Measurements from ENCODE around the gene ZNF783. TPM values are rescaled to one million over a fixed set of nuclear protein-coding genes. Genes with fewer than 3 reads are reported as not detected.
"Not testable (repeated sequence)": the region's sequence is repeated elsewhere in the genome, so short reads cannot be mapped to it uniquely, and the experiment has no call there.

ZNF783 gene
- total and polyA plus RNA-seq, 12 donors = 2.5 to 6.1 (median 3.3) TPM

DNA sequence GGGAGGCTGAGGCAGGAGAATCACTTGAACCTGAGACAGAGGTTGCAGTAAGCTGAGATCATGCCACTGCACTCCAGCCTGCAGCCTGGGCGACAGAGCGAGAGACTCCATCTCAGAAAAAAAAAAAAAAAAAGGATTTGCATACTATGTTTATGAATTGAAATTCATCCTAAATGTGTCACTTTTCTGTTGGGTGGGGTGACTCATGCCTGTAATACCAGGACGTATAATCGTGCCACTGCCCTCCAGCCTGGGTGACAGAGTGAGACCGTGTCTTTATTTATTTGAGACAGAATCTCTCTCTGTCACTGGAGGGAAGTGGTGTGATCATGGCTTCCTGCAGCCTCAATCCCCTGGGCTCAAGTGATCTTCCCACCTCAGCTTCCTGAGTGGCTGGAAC is 16.8 kb upstream of the ZNF783 start:
- DNase-seq (no peak), ATAC-seq (no peak)
- H3K4me1 ChIP-seq = peaks cover 7 to 17% (median 12%) of the 10 kb centered on the region in 9 donors
- H3K27ac ChIP-seq = no peak overlapping the region
- intact Hi-C loops (cut with DNase I) = no loop called here
- TF ChIP-seq, protein P1, sequence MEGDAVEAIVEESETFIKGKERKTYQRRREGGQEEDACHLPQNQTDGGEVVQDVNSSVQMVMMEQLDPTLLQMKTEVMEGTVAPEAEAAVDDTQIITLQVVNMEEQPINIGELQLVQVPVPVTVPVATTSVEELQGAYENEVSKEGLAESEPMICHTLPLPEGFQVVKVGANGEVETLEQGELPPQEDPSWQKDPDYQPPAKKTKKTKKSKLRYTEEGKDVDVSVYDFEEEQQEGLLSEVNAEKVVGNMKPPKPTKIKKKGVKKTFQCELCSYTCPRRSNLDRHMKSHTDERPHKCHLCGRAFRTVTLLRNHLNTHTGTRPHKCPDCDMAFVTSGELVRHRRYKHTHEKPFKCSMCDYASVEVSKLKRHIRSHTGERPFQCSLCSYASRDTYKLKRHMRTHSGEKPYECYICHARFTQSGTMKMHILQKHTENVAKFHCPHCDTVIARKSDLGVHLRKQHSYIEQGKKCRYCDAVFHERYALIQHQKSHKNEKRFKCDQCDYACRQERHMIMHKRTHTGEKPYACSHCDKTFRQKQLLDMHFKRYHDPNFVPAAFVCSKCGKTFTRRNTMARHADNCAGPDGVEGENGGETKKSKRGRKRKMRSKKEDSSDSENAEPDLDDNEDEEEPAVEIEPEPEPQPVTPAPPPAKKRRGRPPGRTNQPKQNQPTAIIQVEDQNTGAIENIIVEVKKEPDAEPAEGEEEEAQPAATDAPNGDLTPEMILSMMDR (IDR thresholded peaks at IDR 0.05) = no peak
- H3K36me3 ChIP-seq = peaks cover 0 to 12% (median 0%) of the 10 kb centered on the region in 9 donors
- H3K9me3 ChIP-seq = peaks cover 0 to 15% (median 4%) of the 10 kb centered on the region in 11 donors
- no peaks in the 10 kb centered on the region for H3K27me3 ChIP-seq
- 78 to 79% methylated on average over 5 of the region's 5 CpGs for WGBS, 2 donors
- no peak overlapping the region for H3K4me3 ChIP-seq

GRCh38 chr7:149245744-149246143 is 16.3 kb upstream of the ZNF783 start:
- intact Hi-C loops (cut with DNase I) = no loop called here

GRCh38 chr7:149248777-149249176 is 13.2 kb upstream of the ZNF783 start:
- no peak for ATAC-seq
- Histone ChIP-seq H3K4me1 (peaks cover 0 to 6% (median 0%) of the 10 kb centered on the region in 9 donors), H3K27me3 (no peaks in the 10 kb centered on the region), H3K4me3 (no peak overlapping the region), H3K9me3 (no peaks in the 10 kb centered on the region), H3K36me3 (peaks cover 0 to 47% (median 22%) of the 10 kb centered on the region in 9 donors), H3K27ac (no peak overlapping the region)
- no peak for DNase-seq
- WGBS, 2 donors = 80 to 81% methylated on average over 3 of the region's 3 CpGs
- TF ChIP-seq, protein P1 (IDR thresholded peaks at IDR 0.05) = no peak
- intact Hi-C loops (cut with DNase I) = no loop called here

More at GRCh38 chr7:149245744-149246143, 16.3 kb upstream of the ZNF783 start:
- ATAC-seq (no peak), DNase-seq (no peak)
- no peak overlapping the region for H3K27ac ChIP-seq
- H3K4me1 ChIP-seq = peaks cover 3 to 12% (median 7%) of the 10 kb centered on the region in 9 donors
- peaks cover 0 to 15% (median 4%) of the 10 kb centered on the region in 11 donors for H3K9me3 ChIP-seq
- no peaks in the 10 kb centered on the region for H3K27me3 ChIP-seq
- H3K4me3 ChIP-seq = no peak overlapping the region
- 81 to 84% methylated on average over 5 of the region's 5 CpGs for WGBS, 2 donors
- peaks cover 0 to 17% (median 0%) of the 10 kb centered on the region in 9 donors for H3K36me3 ChIP-seq
- TF ChIP-seq, protein P1 (IDR thresholded peaks at IDR 0.05) = no peak

DNA sequence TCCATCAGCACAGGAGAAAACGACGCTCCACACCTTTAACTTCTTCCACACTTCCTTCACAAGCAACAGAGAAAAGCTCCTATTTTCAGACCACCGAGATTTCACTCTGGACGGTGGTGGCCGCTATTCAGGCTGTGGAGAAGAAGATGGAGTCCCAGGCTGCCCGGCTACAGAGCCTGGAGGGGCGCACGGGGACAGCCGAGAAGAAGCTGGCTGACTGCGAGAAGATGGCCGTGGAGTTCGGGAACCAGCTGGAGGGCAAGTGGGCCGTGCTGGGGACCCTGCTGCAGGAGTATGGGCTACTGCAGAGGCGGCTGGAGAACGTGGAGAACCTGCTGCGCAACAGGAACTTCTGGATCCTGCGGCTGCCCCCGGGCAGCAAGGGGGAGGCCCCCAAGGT is 11.8 kb upstream of the ZNF783 start:
- H3K27ac ChIP-seq, H3K4me3 ChIP-seq, H3K9me3 ChIP-seq, H3K27me3 ChIP-seq, ATAC-seq, H3K4me1 ChIP-seq, DNase-seq: not testable (repeated sequence)
- intact Hi-C loops (cut with DNase I) = loop anchor here in 2 of 10 donors (10.0 kb wide), 2 partner anchors 175 to 255 kb away; no protein-coding TSS in a partner anchor
- H3K36me3 ChIP-seq = peaks cover 0 to 61% (median 36%) of the 10 kb centered on the region in 9 donors
- 94 to 95% methylated on average over 18 of the region's 18 CpGs for WGBS, 2 donors

GRCh38 chr7:149251518-149251917 is 10.5 kb upstream of the ZNF783 start:
- not testable (repeated sequence) for ATAC-seq, H3K4me1 ChIP-seq, DNase-seq, H3K27me3 ChIP-seq, H3K9me3 ChIP-seq, H3K27ac ChIP-seq, H3K4me3 ChIP-seq
- WGBS, 2 donors = 97 to 99% methylated on average over 10 of the region's 10 CpGs
- intact Hi-C loops (cut with DNase I) = loop anchor here in 2 of 10 donors (10.0 kb wide), 2 partner anchors 173 to 253 kb away; no protein-coding TSS in a partner anchor
- peaks cover 0 to 75% (median 36%) of the 10 kb centered on the region in 9 donors for H3K36me3 ChIP-seq
